A673 (cell line): Measurements from ENCODE around the gene FZD10.

ENCODE experiments used
- CTCF ChIP-seq: fragments of 300-800, 200-600 bp; sonication (generic); conservative IDR thresholded peaks from 2 replicates; pipeline ENCODE4 v1.5.1; 2017; ENCODE audit warnings: low read depth, mild to moderate bottlenecking, antibody characterized with exemption, low read length, moderate library complexity, mixed read lengths
- EZH2 ChIP-seq: fragments of 200-600 bp; sonication (generic); IDR thresholded peaks from 2 replicates; pipeline ENCODE4 v1.6.1; 2017; ENCODE audit warnings: borderline replicate concordance, low read depth, mild to moderate bottlenecking, mixed read lengths, antibody characterized with exemption, low read length; ENCODE audit not compliant: poor library complexity, severe bottlenecking

DNA sequence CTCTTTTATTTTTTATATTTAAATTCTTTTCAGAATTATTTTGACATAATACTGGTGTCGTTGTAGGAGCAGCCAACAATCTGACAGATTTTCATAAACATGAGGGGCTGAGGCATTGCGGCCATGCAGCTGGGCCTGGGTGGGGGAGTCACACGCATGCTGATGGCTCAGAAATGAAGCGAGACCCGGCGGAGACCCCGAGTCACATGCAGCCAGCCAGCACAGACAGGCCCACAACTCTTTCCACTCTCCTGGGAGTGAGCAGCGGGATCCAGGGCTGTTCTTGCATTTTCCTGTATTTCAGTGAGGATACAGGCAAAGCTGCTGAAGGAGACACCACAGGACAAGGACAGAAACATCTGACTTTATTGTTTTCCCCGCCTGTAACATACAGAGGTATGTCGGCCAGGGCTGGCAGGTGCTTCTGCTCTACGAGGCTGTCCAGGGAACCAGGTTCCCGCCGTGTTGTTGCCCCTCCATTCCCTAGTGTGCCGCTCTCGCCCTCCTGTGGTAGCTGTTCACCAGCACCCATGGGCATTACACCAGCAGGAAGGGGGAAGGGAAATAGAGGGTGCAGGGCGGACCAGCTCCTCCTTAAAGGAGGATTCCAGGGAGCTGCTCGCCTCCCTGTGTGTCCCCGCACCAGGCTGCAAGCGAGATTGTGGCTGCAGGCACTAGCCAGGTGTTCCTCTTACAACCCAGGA lies 30.5 kb downstream of the FZD10 start:
- no peak for TF ChIP-seq CTCF
- TF ChIP-seq EZH2, result no peak
